Measurements from ENCODE around the gene STXBP1.

DNA sequence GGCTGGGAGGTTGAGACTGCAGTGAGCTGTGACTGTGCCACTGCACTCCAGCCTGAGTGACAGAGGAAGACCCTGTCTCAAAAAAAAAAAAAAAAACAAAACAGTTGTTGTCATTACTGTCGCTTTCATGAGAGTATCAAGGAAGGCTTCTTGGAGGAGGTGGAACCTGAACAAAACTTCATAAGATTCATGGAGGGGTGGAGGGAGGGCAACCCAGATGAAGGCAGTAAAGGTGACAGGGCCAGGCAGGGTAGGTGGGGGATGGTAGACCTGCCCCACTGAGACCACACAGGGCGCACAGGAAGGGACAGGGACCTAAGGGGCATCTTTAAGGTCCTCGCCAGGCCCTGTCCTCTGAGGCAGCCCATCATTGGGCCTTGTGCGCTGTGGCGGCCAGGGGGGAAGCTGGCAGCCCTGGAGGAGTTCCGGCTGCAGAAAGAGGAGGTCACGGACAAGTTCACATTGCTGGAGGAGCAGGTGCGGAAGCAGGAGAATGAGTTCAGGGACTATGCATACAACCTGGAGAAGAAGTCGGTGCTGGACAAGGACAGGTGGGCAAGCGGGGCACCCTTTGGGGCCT, 98.2 kb downstream of the STXBP1 start:
- TF ChIP-seq, protein P1, sequence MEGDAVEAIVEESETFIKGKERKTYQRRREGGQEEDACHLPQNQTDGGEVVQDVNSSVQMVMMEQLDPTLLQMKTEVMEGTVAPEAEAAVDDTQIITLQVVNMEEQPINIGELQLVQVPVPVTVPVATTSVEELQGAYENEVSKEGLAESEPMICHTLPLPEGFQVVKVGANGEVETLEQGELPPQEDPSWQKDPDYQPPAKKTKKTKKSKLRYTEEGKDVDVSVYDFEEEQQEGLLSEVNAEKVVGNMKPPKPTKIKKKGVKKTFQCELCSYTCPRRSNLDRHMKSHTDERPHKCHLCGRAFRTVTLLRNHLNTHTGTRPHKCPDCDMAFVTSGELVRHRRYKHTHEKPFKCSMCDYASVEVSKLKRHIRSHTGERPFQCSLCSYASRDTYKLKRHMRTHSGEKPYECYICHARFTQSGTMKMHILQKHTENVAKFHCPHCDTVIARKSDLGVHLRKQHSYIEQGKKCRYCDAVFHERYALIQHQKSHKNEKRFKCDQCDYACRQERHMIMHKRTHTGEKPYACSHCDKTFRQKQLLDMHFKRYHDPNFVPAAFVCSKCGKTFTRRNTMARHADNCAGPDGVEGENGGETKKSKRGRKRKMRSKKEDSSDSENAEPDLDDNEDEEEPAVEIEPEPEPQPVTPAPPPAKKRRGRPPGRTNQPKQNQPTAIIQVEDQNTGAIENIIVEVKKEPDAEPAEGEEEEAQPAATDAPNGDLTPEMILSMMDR (IDR thresholded peaks at IDR 0.05; ENCODE audit: low read depth, low read length, poor library complexity, severe bottlenecking) = no peak
- no peak for TF ChIP-seq EZH2phosphoT487 (IDR thresholded peaks at IDR 0.05; ENCODE audit: borderline replicate concordance, low read length)
